Mesenteric fat pad (tissue), 1 donor: Measurements from ENCODE around the gene SEMA3E. TPM values are rescaled to one million over a fixed set of nuclear protein-coding genes. Genes with fewer than 3 reads are reported as not detected.

Experiments
- DNase-seq: peaks from one replicate; pipeline ENCODE4 v3.0.0-alpha.2; 2020; ENCODE audit warnings: low spot score
- total RNA-seq: library from RNA; stranded (reverse); fragmentation: NEBNext Ultra II Directional; extraction: Animal tissue kit (Norgen Biotek cat#: 25700); gene quantifications from one replicate; pipeline ENCODE4 v1.2.1, GENCODE V29; 2021
- donor health status: DM: yes; HTN: yes; CAD: no.

Gene SEMA3E
- total RNA-seq, 1 donor from 2014 or later = 3.2 TPM

- DNase-seq = no peak
These were observed 5.9 kb downstream of the SEMA3E start for GRCh38 chr7:83643012-83643411.

- no peak for DNase-seq
These were observed 8.0 kb downstream of the SEMA3E start for GRCh38 chr7:83640731-83641537.

- DNase-seq = no peak
These were observed 8.7 kb downstream of the SEMA3E start for GRCh38 chr7:83640240-83640639.

DNA sequence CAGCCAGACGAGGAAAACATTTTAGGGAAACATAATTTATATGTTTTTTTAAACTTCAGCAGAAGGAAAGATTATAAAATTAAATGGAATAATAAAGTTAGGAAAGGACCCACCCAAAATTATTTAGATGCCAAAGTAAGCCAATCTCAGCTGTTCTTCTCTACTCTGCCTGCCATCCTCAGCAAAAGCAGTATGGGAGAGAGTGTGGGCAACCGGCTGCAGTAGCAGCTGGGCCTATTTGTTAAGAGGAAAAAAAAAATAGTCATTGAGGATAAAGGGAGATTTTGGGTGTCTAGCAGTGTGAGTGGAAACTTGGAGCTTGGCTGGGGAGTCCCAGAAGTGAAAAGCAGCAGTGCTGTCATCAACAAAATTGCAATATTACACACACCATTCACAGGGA lies 15.4 kb downstream of the SEMA3E start:
- no peak for DNase-seq

- no peak for DNase-seq
These were observed 19.6 kb downstream of the SEMA3E start for GRCh38 chr7:83629117-83629880.

DNA sequence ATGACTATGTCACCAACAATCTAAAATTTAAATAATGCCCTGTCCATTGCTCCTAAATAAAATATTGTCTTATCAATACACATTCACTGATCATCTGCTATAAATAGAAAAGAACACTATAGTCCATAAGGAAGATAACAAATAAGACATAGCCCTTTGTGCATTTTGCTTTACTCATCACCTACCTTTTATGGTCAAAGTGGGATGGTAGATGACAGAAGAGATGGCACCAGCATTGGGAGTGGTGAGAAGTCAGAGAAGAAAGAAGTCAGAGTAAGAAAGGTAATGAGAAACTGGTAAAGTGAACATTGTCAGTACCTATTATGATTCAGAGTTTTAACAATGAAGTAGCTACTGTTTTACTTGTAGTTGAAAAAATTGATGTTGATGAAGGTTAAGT lies 31.1 kb downstream of the SEMA3E start:
- DNase-seq = no peak

GRCh38 chr7:83614112-83614511 lies 34.8 kb downstream of the SEMA3E start:
- no peak for DNase-seq

GRCh38 chr7:83613232-83613631 lies 35.7 kb downstream of the SEMA3E start:
- DNase-seq = no peak

- DNase-seq = no peak
These were observed 37.2 kb downstream of the SEMA3E start for GRCh38 chr7:83611776-83612175.

DNA sequence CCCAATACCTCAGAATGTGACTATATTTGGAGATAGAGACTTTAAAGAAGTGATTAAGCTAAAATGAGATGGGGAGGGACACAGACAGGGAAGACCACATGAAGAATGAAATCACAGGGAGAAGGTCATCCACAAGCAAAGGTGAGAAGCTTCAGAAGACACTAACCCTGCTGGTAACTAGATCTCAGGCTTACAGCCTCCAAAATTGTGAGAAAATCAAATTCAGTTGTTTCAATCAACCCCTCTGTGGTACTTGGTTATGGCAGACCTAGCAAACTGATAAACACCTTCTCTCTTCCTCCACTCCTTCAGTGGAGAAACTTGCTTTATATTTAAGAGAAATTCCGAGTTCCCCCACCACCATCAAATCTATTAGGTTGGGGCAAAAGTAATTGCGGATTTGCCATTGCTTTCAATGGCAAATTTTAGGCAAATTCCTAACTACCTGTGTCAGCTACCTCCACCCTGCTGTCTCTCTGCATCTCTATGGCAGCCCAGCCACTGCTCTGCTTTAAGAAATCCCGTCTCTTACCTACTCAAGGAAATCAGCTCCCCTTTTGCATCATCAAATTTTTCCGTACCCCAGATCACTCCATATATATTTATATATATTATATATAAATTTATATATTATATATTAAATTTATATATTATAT lies 38.2 kb downstream of the SEMA3E start:
- DNase-seq = no peak

DNA sequence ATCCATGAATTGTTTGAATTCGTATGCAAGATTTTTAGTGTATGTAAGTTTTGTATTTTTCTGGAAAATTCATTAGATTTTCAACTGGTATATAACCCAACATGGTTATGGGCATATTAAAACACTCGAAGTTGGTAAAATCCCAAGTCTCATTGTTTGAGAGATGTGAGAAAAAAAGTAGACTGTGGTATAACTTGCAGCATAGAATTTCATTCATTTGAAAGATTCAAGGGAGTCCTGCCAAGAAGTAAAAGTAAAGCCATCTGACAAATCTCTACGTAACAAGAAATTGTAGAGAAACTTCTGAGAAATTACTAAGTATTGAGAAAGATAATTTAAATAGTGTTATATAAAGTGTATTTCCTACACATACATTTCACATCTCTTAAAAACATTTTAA lies 40.2 kb downstream of the SEMA3E start:
- no peak for DNase-seq

GRCh38 chr7:83603649-83604048 lies 45.3 kb downstream of the SEMA3E start:
- no peak for DNase-seq

GRCh38 chr7:83599131-83599530 lies 49.8 kb downstream of the SEMA3E start:
- DNase-seq = no peak

DNA sequence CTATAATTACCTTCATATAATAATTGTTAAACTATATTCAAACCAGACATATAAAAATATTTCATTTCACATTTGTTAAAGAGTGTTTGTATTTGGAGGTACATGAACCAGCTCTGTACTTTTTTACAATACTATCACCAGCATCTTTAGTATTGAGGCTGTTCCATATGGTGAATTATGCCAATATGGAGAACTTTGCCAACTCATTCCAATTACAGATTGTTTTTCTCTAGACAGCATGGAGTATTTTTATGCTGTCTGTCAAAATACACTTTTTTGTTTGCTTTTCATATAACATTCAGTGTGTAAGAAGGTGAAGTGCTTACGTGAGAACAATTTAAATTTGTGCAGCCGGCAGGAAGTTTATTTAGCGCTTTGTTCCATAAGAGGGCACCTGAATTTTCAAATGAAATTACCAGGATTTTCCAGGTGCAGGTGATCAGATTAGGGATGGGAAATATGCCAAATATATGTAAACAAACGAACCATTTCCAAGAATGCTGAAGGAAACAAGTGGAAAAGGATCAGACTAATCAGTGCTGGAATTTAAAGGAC lies 54.9 kb downstream of the SEMA3E start:
- DNase-seq = no peak

- DNase-seq = no peak
These were observed 60.2 kb downstream of the SEMA3E start for GRCh38 chr7:83588602-83589240.

GRCh38 chr7:83586281-83586680 lies 62.7 kb downstream of the SEMA3E start:
- DNase-seq = no peak

DNA sequence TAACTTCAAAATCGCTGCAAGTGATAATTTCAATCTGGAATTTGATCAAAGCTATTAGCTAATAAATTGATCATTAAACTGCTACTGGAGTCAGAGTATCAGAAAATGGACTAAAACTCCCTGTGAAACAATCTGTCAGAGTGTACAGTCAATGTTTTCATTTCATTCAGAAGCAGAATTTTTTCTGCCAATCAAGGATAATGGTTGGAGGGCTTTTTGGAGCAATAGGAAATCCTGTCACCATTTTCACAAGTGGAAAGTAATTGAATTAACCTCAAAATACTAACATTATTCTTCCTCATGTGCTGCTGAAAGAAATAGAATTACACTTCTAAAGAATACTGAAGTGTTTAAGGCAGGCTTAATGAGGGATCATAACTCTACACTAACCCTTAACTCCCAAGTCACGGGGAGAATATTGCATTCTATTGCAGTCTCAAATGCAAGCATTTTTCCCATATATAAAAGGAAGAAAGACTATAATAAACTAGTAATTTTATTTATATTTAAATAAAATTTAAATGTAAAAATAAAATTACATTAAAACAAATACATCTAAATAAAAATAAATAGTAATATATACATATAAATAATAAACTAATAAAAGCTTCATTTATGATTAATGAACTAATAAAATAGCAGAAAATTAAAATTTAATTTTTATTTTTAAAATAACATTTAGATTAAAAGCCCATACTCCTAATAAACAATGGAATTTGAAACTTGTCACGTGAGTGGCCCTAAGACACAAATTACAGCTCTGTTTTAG lies 67.1 kb downstream of the SEMA3E start:
- no peak for DNase-seq

DNA sequence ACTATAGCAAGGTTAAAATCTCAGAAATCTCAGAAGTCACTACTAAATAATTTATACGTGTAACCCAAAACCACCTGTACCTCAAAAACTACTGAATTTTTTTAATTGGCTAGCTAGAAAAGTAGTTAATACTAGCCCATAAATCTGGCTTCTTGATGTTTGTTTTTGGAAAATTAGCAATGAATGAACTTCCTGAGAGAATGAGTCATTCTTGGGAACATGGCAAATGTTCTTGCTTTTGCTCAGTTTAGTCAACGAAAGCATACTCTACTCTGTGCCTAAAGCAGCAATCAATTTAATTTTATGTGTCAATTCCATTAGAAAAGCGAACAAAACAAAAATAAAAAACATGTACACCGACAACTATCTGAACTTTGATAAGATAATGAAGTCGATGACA lies 69.2 kb downstream of the SEMA3E start:
- DNase-seq = no peak

DNA sequence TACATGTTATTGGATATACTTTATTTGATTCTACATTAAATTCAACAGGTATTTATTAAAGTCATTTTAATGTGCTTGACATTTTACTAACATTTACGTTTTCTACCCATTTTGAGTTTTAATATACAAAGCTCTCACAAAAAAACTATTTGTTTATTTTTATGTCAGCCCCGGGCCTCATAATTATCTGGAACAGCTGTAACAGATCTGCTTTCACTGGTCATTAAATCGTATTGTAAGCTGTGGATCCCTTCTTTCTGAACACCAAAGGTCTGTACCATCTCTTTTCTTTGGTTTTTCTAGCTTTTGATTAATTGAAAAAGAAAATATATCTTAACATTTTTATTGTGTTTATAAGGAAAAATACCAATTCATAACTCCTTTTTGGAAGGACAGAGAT lies 73.5 kb downstream of the SEMA3E start:
- DNase-seq = no peak

DNA sequence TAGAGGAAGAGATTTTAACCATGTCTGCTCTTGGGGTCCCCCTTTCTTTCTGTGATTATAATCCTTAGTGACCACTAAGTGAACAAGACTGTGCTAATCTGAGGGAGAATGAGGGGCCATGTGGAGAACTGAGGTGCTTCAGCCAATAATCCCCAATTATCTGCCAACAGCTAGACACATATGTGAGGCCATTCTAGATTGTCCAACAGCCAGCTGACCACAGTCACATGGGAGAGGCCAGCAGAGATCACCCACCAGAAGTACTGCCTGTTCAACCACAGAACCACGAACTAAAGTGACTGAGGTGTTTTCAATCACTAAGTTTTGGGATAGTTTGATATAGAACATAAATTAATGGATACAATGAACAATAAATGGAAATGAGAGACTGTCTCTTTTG lies 74.3 kb downstream of the SEMA3E start:
- DNase-seq = no peak

- DNase-seq = no peak
These were observed 86.0 kb downstream of the SEMA3E start for GRCh38 chr7:83562960-83563359.
